Uterus (tissue), 4 donors: ENCODE results near the gene DPF3. TPM values are rescaled to one million over a fixed set of nuclear protein-coding genes. Genes with fewer than 3 reads are reported as not detected.

Source experiments
- DNase-seq, 2 donors: peaks; one replicate each; pipeline ENCODE4 v3.0.0-alpha.2; 2019 to 2020
- H3K27ac ChIP-seq, 2 donors: fragments of 200-600 bp; sonication (generic); 1 replicate in 1 of 2; 2 replicates in 1 of 2; pipeline ENCODE4 v1.5.1; 2016 to 2018
- H3K27me3 ChIP-seq, 2 donors: fragments of 200-600 bp; sonication (generic); one replicate each; pipeline ENCODE4 v1.5.1; 2018 to 2019; ENCODE audit warnings: control low read depth in 1 of 2
- H3K36me3 ChIP-seq, 2 donors: fragments of 200-600 bp; sonication (generic); one replicate each; pipeline ENCODE4 v1.5.1; 2019; ENCODE audit warnings: control low read depth in 1 of 2
- H3K4me1 ChIP-seq, 2 donors: fragments of 200-600 bp; sonication (generic); one replicate each; pipeline ENCODE4 v1.5.1; 2018 to 2019; ENCODE audit warnings: control low read depth in 1 of 2
- H3K4me3 ChIP-seq, 2 donors: fragments of 200-600 bp; sonication (generic); 1 replicate in 1 of 2; 2 replicates in 1 of 2; pipeline ENCODE4 v1.5.1; 2018 to 2019; ENCODE audit warnings: mild to moderate bottlenecking in 1 of 2
- H3K9me3 ChIP-seq, 2 donors: fragments of 200-600 bp; sonication (generic); one replicate each; pipeline ENCODE4 v1.5.1; 2019; ENCODE audit warnings: control low read depth in 1 of 2
- CTCF ChIP-seq, 4 experiments: fragments of 200-600 bp in 2 of 4; fragments of 450-650 bp in 2 of 4; sonication (generic) in 2 of 4; IDR thresholded peaks; one replicate each; pipeline ENCODE4 v1.5.1; 2016 to 2019; ENCODE audit warnings: antibody characterized with exemption in 4 of 4, mild to moderate bottlenecking in 2 of 4, moderate library complexity in 1 of 4
- POLR2A ChIP-seq, 2 donors: fragments of 450-650 bp; IDR thresholded peaks; one replicate each; pipeline ENCODE4 v1.6.1; 2016; ENCODE audit warnings: antibody characterized with exemption in 2 of 2, mild to moderate bottlenecking in 1 of 2, moderate library complexity in 1 of 2
- intact Hi-C: fragments of 100-400 bp; cut with DNase I; formaldehyde crosslinking; loops from one replicate; pipeline ENCODE4 v1.15.1; 2023; ENCODE audit warnings: low total_unique reads
- total RNA-seq, 4 donors: library from RNA; depleted of rRNA in 3 of 4; stranded (reverse); fragments of >200 nt in 3 of 4; gene quantifications; one replicate each; pipeline versions ENCODE4 v1.1.0 to v1.2.4, GENCODE V29; 2014 to 2023
- donor health status: DM: yes; HTN: yes; CAD: no.

The DPF3 gene
- total RNA-seq, 4 donors from 2014 or later: 1.6 to 2.8 TPM; not detected in 2

- H3K9me3 ChIP-seq: no peaks in the 10 kb centered on the region
- H3K27ac ChIP-seq: no peak overlapping the region
- no peaks in the 10 kb centered on the region for H3K4me1 ChIP-seq
- intact Hi-C loops: no loop called here
- DNase-seq: no peak
- no peak overlapping the region for H3K4me3 ChIP-seq
- no peak for TF ChIP-seq CTCF (IDR thresholded peaks at IDR 0.05)
- no peak for TF ChIP-seq POLR2A (IDR thresholded peaks at IDR 0.05)
- no peaks in the 10 kb centered on the region for H3K36me3 ChIP-seq
- H3K27me3 ChIP-seq: no peaks in the 10 kb centered on the region
These were observed 203.6 kb downstream of the DPF3 start for GRCh38 chr14:72690324-72690723.

GRCh38 chr14:72688990-72689671 is 204.8 kb downstream of the DPF3 start:
- H3K4me1 ChIP-seq: no peaks in the 10 kb centered on the region
- H3K36me3 ChIP-seq: no peaks in the 10 kb centered on the region
- intact Hi-C loops: no loop called here
- no peak for DNase-seq
- no peak overlapping the region for H3K4me3 ChIP-seq
- H3K27ac ChIP-seq: no peak overlapping the region
- H3K9me3 ChIP-seq: no peaks in the 10 kb centered on the region
- TF ChIP-seq CTCF (IDR thresholded peaks at IDR 0.05): no peak
- no peak for TF ChIP-seq POLR2A (IDR thresholded peaks at IDR 0.05)
- no peaks in the 10 kb centered on the region for H3K27me3 ChIP-seq

GRCh38 chr14:72686832-72687231 is 207.1 kb downstream of the DPF3 start:
- Histone ChIP-seq H3K4me1 (no peaks in the 10 kb centered on the region), H3K27me3 (no peaks in the 10 kb centered on the region), H3K27ac (no peak overlapping the region), H3K9me3 (no peaks in the 10 kb centered on the region), H3K4me3 (no peak overlapping the region), H3K36me3 (no peaks in the 10 kb centered on the region)
- no peak for TF ChIP-seq POLR2A (IDR thresholded peaks at IDR 0.05)
- TF ChIP-seq CTCF (IDR thresholded peaks at IDR 0.05): no peak
- intact Hi-C loops: no loop called here
- no peak for DNase-seq

- no peak for TF ChIP-seq POLR2A (IDR thresholded peaks at IDR 0.05)
- no peak for TF ChIP-seq CTCF (IDR thresholded peaks at IDR 0.05)
- Histone ChIP-seq H3K36me3 (no peaks in the 10 kb centered on the region), H3K4me1 (no peaks in the 10 kb centered on the region), H3K9me3 (no peaks in the 10 kb centered on the region), H3K27ac (no peak overlapping the region), H3K27me3 (no peaks in the 10 kb centered on the region), H3K4me3 (no peak overlapping the region)
- intact Hi-C loops: no loop called here
- no peak for DNase-seq
These were observed 207.8 kb downstream of the DPF3 start for GRCh38 chr14:72686101-72686500.

- no peak for DNase-seq
- Histone ChIP-seq H3K4me3 (no peak overlapping the region), H3K27me3 (no peaks in the 10 kb centered on the region), H3K4me1 (no peaks in the 10 kb centered on the region), H3K27ac (no peak overlapping the region), H3K36me3 (no peaks in the 10 kb centered on the region), H3K9me3 (no peaks in the 10 kb centered on the region)
- intact Hi-C loops: no loop called here
- TF ChIP-seq CTCF (IDR thresholded peaks at IDR 0.05) (no peak), POLR2A (IDR thresholded peaks at IDR 0.05) (no peak)
These were observed 208.4 kb downstream of the DPF3 start for GRCh38 chr14:72685456-72685855.
